Fibroblast of villous mesenchyme (primary cell): Measurements from ENCODE around the gene PTPRM. TPM values are rescaled to one million over a fixed set of nuclear protein-coding genes. Genes with fewer than 3 reads are reported as not detected.
"Not testable (repeated sequence)": the region's sequence is repeated elsewhere in the genome, so short reads cannot be mapped to it uniquely, and the experiment has no call there.

Experiments used
- DNase-seq: peaks from one replicate; pipeline ENCODE4 v3.0.0-alpha.2; 2010; ENCODE audit warnings: low read depth
- H3K4me3 ChIP-seq: 2 replicates; pipeline ENCODE4 v1.5.1; 2011; ENCODE audit warnings: low read depth, mild to moderate bottlenecking, low read length
- total RNA-seq: library from RNA; depleted of rRNA; stranded (reverse); fragments of >200 nt; gene quantifications from 2 replicates; pipeline ENCODE4 v1.2.3, GENCODE V29; 2012
- TF ChIP-seq, protein P1 (sequence below): IDR thresholded peaks from 2 replicates; pipeline ENCODE4 v1.5.1; 2012; ENCODE audit warnings: low read depth, mild to moderate bottlenecking, low read length; ENCODE audit not compliant: insufficient read depth

PTPRM gene
- total RNA-seq, 1 donor: 56.1 TPM

DNA sequence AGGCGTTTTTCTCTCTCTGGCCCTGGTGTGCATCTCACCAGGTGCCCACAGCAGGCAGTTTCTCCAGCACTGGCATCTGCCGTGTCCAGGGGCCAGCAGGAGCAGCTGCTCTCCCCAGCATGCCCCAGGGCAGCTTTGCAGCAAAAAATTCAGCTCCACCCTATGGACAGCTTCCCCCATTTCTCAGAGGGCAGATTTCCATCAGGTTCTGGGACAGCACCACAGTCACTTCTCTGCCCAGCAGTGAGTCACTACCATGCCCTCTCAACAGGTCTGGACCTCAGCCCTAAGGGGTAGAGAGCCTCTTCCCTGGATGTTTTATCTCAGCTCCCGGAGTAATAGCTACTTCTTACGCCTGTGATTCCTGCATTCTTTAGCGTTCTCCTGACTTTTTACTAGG is 871.9 kb downstream of the PTPRM start:
- DNase-seq: no peak
- TF ChIP-seq, protein P1, sequence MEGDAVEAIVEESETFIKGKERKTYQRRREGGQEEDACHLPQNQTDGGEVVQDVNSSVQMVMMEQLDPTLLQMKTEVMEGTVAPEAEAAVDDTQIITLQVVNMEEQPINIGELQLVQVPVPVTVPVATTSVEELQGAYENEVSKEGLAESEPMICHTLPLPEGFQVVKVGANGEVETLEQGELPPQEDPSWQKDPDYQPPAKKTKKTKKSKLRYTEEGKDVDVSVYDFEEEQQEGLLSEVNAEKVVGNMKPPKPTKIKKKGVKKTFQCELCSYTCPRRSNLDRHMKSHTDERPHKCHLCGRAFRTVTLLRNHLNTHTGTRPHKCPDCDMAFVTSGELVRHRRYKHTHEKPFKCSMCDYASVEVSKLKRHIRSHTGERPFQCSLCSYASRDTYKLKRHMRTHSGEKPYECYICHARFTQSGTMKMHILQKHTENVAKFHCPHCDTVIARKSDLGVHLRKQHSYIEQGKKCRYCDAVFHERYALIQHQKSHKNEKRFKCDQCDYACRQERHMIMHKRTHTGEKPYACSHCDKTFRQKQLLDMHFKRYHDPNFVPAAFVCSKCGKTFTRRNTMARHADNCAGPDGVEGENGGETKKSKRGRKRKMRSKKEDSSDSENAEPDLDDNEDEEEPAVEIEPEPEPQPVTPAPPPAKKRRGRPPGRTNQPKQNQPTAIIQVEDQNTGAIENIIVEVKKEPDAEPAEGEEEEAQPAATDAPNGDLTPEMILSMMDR: no peak
- H3K4me3 ChIP-seq: no peak overlapping the region

DNA sequence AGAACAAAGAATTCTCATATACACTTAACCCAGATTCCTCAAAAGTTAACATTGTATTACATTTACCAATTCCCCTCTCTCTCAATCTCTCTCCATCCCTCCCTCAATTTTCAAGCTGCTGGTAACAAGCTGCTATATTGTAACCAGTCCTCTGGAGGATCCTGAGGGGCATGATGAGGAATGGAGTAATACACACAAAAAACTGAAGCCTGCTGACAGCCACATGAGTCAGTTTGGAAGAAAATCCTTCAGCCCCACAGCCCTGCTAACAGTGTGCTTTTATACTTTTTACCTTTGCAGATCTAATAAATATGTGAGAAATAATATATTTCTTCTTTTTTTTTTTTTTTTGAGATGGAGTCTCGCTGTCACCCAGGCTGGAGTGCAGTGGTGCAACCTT is 876.4 kb downstream of the PTPRM start:
- TF ChIP-seq, protein P1: no peak
- H3K4me3 ChIP-seq: no peak overlapping the region
- no peak for DNase-seq

DNA sequence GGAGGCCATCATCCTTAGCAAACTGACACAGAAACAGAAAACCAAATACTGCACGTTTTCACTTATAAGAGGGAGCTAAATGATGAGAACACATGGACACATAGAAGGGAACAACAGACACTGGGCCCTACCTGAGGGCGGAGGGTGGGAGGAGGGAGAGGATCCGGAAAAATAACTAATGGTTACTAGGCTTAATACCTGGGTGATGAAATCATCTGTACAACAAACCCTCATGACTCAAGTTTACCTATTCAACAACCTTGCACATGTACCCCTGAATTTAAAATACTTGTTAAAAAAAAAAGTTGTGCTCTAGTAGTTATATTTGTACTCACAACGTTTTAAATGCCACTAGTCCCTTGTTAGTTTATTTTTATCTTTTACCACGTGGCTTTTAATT is 879.8 kb downstream of the PTPRM start:
- DNase-seq, H3K4me3 ChIP-seq: not testable (repeated sequence)

DNA sequence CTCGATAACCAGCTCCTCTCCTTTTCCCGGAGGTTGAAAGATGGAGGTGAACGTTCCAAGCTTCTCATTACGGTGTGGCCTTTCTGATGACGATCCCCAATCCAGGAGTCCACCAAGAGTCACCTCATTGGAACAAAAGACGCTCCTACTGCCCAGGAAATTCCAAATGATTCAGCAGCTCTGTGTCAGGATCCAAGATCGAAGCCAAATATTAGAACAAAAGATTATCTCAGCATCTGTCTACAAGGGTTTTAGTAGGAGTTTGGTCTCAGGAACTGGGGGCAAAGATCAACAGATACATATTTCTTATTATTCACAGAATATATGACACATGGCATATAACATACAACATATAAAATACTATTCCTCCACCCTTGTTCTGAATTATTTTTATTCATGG is 881.0 kb downstream of the PTPRM start:
- TF ChIP-seq, protein P1: no peak
- no peak for DNase-seq
- H3K4me3 ChIP-seq: no peak overlapping the region

DNA sequence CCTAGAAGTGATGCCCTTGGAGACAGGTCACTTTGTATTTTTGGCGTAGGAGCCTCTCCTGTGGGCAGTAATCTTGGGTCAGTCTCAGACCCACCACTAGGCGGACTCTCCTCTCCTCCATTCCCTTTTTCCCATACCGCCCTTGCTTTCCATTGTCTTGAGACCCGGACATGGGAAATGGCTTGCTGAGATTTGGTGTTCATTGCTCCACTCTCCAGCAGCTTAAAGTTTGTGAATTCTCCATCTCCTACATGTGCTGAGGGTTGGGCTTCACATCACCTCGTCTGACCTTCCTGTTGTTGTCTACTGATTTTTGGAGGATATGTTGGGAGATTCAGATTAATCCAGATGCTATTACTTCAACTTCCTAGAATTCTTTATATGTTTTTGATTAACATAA is 882.9 kb downstream of the PTPRM start:
- no peak overlapping the region for H3K4me3 ChIP-seq
- TF ChIP-seq, protein P1: peak; percentile 73
- peak; percentile 7 for DNase-seq

DNA sequence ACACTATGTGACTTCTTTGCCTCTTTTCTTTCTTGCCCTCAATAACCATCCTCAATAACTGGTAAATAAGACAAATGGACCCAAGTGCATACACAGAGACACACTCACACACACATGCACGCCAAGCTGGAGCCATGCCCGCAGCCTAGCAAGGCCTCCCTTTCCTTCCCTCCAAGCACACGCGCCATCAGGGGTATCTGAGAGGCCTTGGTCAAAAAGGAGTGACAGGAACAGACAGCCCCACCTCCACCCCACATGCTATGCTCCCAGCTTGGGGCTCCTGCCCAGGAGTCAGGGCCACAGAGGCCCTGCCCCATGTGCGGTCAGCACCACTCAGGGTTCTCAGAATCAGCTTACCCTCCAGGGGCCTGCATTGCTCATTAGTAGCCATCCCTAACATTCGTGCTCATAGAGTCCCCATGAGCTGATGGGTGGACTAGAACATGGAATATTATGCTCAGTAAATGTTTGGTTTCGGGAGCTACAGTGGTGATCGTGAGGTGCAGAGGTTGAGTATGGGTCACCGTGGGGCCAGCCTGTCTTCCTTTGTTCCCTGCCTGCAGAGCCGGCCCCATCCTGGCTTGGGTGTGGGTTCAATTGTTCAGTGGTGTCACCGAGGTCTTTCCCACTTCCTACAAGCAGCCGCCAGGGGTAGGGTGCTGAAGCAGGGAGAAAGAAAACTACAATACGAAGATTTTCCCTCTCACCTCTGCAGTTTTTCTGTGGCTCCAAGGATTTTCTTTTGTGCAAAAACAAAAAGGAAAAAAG is 884.0 kb downstream of the PTPRM start:
- DNase-seq: no peak
- TF ChIP-seq, protein P1: no peak
- no peak overlapping the region for H3K4me3 ChIP-seq

DNA sequence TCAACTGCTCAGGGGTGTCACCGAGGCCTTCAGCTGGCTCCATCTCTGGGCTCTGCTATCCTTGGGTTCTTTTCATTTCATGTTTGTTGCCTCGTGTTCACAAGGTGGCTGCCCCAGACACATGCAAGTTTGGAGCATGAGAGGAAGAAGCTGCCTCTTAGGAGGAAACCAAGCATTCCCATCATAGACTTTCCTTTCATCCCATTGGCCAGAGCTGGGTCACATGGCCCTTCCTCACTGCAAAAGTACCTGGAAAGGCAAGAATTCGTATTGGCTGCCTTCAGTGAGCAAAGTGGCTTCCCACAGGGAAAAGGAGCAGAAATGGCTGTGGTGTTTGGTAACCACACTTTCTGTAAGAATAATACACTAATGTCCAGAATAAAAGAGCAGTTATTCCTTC is 886.4 kb downstream of the PTPRM start:
- TF ChIP-seq, protein P1: no peak
- H3K4me3 ChIP-seq: no peak overlapping the region
- DNase-seq: no peak
